GM23338 (cell line): ENCODE results near the gene NDUFV2.

Experiments
- CREB1 ChIP-seq: fragments of 250-450 bp; sonication (Bioruptor Pico); IDR thresholded peaks from 2 replicates; pipeline ENCODE4 v1.5.0; 2020; ENCODE audit warnings: low read depth, mild to moderate bottlenecking, moderate library complexity
- ETS1 ChIP-seq: IDR thresholded peaks from 2 replicates; pipeline ENCODE4 v1.6.1; 2016; ENCODE audit warnings: antibody characterized with exemption
- EZH2 ChIP-seq: fragments of 200-600 bp; sonication (generic); IDR thresholded peaks from one replicate; pipeline ENCODE4 v1.8.0; 2017; ENCODE audit warnings: antibody characterized with exemption, mild to moderate bottlenecking, low read depth; ENCODE audit not compliant: unreplicated experiment
- EZH2phosphoT487 ChIP-seq: fragments of 200-600 bp; sonication (generic); IDR thresholded peaks from one replicate; pipeline ENCODE4 v1.8.1; 2018; ENCODE audit warnings: antibody characterized with exemption; ENCODE audit not compliant: unreplicated experiment
- POLR2AphosphoS5 ChIP-seq: IDR thresholded peaks from 2 replicates; pipeline ENCODE4 v1.6.1; 2016; ENCODE audit warnings: antibody characterized with exemption, low read depth
- TF ChIP-seq, protein P1 (sequence below), 2 experiments: fragments of 200-600 bp in 1 of 2; sonication (generic) in 1 of 2; conservative IDR thresholded peaks; 2 replicates each; pipeline versions ENCODE4 v1.5.1 to v1.6.1; 2016 to 2017; ENCODE audit warnings: antibody characterized with exemption in 2 of 2, low read depth in 2 of 2, mild to moderate bottlenecking in 2 of 2, moderate library complexity in 1 of 2
- TF ChIP-seq, protein P2 (sequence below): IDR thresholded peaks from one replicate; pipeline ENCODE4 v1.6.1; 2018; ENCODE audit warnings: antibody characterized with exemption; ENCODE audit not compliant: unreplicated experiment

GRCh38 chr18:9157806-9158205, 55.3 kb downstream of the NDUFV2 start:
- TF ChIP-seq EZH2 (no peak), POLR2AphosphoS5 (no peak), ETS1 (no peak), EZH2phosphoT487 (no peak), CREB1 (CRISPR knock-in tag) (no peak)
- TF ChIP-seq, protein P1, sequence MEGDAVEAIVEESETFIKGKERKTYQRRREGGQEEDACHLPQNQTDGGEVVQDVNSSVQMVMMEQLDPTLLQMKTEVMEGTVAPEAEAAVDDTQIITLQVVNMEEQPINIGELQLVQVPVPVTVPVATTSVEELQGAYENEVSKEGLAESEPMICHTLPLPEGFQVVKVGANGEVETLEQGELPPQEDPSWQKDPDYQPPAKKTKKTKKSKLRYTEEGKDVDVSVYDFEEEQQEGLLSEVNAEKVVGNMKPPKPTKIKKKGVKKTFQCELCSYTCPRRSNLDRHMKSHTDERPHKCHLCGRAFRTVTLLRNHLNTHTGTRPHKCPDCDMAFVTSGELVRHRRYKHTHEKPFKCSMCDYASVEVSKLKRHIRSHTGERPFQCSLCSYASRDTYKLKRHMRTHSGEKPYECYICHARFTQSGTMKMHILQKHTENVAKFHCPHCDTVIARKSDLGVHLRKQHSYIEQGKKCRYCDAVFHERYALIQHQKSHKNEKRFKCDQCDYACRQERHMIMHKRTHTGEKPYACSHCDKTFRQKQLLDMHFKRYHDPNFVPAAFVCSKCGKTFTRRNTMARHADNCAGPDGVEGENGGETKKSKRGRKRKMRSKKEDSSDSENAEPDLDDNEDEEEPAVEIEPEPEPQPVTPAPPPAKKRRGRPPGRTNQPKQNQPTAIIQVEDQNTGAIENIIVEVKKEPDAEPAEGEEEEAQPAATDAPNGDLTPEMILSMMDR (conservative IDR thresholded peaks at IDR 0.05; ENCODE audit: low read depth in 2 of 2) = no peak
- TF ChIP-seq, protein P2, sequence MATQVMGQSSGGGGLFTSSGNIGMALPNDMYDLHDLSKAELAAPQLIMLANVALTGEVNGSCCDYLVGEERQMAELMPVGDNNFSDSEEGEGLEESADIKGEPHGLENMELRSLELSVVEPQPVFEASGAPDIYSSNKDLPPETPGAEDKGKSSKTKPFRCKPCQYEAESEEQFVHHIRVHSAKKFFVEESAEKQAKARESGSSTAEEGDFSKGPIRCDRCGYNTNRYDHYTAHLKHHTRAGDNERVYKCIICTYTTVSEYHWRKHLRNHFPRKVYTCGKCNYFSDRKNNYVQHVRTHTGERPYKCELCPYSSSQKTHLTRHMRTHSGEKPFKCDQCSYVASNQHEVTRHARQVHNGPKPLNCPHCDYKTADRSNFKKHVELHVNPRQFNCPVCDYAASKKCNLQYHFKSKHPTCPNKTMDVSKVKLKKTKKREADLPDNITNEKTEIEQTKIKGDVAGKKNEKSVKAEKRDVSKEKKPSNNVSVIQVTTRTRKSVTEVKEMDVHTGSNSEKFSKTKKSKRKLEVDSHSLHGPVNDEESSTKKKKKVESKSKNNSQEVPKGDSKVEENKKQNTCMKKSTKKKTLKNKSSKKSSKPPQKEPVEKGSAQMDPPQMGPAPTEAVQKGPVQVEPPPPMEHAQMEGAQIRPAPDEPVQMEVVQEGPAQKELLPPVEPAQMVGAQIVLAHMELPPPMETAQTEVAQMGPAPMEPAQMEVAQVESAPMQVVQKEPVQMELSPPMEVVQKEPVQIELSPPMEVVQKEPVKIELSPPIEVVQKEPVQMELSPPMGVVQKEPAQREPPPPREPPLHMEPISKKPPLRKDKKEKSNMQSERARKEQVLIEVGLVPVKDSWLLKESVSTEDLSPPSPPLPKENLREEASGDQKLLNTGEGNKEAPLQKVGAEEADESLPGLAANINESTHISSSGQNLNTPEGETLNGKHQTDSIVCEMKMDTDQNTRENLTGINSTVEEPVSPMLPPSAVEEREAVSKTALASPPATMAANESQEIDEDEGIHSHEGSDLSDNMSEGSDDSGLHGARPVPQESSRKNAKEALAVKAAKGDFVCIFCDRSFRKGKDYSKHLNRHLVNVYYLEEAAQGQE = no peak
